ENCODE results near the gene CACNA2D3.
A peak's percentile ranks its signal among the peaks of the same experiment; 100 is the strongest.
"Not testable (repeated sequence)": the region's sequence is repeated elsewhere in the genome, so short reads cannot be mapped to it uniquely, and the experiment has no call there.

The CACNA2D3 gene

GRCh38 chr3:54593653-54594052 lies 471.3 kb downstream of the CACNA2D3 start:
- no peak for DNase-seq

GRCh38 chr3:54596087-54596486 lies 473.7 kb downstream of the CACNA2D3 start:
- no peak for DNase-seq

GRCh38 chr3:54599716-54600115 lies 477.4 kb downstream of the CACNA2D3 start:
- DNase-seq = no peak

- peak; percentile 53 for DNase-seq
Observed at GRCh38 chr3:54600441-54601204, 478.3 kb downstream of the CACNA2D3 start.

GRCh38 chr3:54604495-54604894 lies 482.1 kb downstream of the CACNA2D3 start:
- no peak for DNase-seq

- DNase-seq = no peak
Observed at GRCh38 chr3:54608041-54608440, 485.7 kb downstream of the CACNA2D3 start.

DNA sequence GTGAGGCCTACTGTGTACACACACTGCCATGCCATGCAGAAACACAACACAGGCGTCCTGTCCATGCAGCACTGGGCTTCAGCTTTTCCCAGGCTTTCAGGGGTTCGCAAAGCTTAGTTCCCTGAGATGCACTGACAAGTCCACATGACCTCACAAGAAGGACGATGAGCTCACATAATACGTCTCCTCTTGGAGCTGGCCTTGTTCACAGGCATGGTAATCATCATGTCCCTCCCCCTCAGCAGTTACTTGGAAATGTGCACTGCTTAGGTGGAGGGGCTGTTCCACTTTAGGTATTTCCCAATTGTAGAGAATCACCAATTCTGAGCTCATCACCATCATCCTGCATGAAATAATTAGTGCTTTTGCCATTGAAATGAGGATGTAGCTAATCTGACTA lies 496.7 kb downstream of the CACNA2D3 start:
- DNase-seq = no peak

DNA sequence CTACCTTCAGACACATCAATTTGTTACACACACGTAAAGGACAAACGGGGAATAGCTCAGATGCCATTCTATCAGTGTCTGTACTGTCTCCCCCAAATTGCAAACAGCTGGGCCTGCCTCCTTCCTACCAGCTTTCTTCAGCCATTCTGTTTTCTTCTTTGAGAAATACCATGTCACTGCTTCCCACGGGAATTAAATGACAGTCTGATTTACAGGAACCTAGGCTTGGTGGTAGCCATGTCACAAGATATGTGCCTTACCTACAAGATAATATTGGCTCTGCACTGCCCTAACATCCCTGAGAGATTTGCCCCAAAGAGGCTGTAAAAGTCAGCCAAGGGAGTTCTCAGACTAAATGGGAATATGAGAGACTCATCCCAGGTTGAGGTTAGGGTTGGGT lies 497.2 kb downstream of the CACNA2D3 start:
- DNase-seq = peak; percentile 13

GRCh38 chr3:54621184-54621583 lies 498.8 kb downstream of the CACNA2D3 start:
- DNase-seq = peak; percentile 39

- DNase-seq = no peak
Observed at GRCh38 chr3:54622678-54623077, 500.3 kb downstream of the CACNA2D3 start.

DNA sequence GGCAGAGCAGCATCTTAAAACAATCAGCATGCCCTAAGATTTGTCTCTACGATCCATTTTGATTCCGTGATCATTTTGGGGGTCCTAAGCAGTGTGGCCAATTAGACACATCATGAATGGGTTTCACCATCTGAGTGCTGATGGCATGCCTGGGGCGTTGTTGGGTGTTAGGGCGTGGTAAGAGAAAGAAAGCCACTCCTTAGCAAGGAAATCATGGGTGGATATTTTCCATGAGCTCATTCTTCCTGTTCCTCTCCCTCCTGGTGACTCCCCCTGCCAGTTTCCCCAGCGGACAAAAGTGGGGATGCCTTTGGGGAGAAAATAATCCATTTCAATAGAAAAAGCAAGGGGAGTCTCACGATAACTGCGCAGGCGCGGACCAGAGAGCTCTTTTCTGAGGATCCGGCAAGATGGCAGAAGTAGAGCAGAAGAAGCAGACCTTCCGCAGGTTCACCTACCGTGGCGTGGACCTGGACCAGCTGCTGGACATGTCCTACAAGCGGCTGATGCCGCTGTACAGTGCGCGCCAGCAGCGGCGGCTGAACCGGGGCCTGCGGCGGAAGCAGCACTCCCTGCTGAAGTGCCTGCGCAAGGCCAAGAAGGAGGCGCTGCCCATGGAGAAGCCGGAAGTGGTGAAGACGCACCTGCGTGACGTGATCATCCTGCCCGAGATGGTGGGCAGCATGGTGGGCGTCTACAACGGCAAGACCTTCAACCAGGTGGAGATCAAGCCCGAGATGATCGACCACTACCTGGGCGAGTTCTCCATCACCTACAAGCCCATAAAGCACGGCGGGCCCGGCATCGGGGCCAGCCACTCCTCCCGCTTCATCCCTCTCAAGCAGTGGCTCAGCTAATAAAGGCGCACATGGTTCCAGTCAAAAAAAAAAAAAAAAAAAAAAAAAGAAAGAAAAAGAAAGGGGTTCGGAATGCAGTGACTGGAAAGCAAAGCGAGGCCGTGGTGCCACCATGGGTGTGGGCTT lies 503.7 kb downstream of the CACNA2D3 start:
- no peak for DNase-seq

DNA sequence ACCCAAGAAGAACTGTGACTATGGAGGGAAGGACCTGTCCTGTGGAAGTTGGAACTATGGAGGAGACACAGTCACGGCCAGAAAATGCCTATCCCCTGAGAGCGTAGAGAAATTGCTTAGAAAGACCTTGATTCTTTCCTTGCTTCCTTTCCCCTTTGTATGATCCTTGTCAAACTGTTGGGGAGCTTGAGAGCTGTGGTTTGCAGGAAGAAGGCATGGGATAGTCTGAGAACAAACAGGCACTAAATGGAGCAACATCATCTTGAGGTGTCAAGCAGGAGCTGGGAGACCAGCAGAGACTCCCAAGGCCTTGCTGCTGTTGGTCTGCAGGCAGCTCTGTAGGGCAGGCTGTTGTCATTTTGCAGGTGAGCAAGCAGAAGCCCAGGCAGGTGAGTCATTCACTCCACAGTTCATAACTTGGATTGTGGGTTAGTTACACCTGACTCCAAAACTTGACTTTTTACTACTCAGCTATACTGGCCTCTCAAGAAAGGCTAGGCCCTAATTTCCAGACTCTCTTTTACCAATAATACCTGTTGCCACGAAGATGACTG lies 506.6 kb downstream of the CACNA2D3 start:
- DNase-seq = no peak

- no peak for DNase-seq
Observed at GRCh38 chr3:54630101-54630623, 507.8 kb downstream of the CACNA2D3 start.

DNA sequence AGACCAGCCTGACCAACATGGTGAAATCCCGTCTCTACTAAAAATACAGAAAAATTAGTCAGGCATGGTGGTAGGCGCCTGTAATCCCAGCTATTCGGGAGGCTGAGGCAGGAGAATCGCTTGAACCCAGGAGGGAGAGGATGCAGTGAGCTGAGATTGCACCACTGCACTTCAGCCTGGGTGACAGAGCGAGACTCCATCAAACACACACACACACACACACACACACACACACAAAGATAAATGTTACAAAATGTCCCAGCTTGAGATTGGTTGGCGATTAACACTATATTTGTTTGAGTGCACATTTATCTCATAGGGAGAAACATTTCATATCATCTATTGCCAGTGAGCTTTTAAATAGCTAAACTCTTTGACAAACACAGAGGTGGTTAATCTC lies 508.6 kb downstream of the CACNA2D3 start:
- not testable (repeated sequence) for DNase-seq

DNA sequence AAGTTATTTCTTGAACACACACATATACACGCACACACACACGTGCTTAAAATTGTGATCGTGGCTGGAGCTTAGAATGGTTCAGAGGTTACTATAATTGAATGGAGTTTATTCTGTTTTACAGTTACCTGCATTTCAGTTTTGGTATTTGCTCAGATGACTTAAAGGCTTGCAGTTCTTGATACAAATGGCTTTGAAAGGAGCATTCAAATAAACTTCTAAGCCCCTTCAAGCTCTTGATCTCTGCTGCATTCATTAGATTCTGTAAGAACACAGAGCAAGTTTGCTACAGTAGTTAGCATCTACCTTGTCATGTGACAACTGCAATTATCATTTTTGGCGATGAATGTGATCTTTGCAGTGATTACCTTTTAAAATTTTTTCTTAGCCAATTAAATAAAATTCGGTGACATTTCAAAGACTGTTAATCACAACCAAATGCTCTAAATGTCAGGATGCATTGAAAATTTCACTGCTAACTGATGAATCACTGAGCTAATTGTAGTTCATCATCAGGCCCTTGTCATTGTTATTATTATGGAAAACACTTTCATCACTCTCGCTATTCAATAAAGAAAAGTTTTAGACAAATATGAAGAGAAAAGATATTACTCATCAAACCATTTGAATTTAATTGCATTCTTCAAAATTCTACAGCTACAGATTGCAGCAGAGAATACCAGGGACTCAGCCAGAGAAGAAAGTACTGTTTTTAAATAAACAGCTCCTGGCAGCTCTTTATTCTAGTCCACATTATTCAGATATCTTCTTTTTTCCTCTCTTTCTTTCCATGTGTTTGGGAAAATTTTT lies 509.4 kb downstream of the CACNA2D3 start:
- DNase-seq = peak; percentile 21

GRCh38 chr3:54632326-54632665 lies 509.9 kb downstream of the CACNA2D3 start:
- DNase-seq = no peak

GRCh38 chr3:54632834-54633233 lies 510.5 kb downstream of the CACNA2D3 start:
- no peak for DNase-seq

- DNase-seq = no peak
Observed at GRCh38 chr3:54633444-54634121, 511.2 kb downstream of the CACNA2D3 start.

DNA sequence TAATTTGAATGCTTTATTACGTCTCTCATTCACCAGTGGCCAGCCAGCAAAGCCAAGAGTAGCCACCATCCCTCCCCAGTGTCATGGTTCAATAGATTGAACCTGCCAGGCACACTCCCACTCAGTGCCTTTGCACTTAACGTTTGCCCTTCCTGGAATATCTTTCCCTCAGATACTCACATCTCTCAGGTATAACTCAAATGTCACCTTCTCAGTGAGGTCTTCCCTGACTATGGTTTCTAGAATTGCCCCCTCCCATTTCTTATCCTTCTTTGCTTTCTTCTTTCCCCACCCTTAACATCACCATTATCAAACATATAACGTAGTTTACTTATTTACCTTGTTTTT lies 511.7 kb downstream of the CACNA2D3 start:
- DNase-seq = no peak

DNA sequence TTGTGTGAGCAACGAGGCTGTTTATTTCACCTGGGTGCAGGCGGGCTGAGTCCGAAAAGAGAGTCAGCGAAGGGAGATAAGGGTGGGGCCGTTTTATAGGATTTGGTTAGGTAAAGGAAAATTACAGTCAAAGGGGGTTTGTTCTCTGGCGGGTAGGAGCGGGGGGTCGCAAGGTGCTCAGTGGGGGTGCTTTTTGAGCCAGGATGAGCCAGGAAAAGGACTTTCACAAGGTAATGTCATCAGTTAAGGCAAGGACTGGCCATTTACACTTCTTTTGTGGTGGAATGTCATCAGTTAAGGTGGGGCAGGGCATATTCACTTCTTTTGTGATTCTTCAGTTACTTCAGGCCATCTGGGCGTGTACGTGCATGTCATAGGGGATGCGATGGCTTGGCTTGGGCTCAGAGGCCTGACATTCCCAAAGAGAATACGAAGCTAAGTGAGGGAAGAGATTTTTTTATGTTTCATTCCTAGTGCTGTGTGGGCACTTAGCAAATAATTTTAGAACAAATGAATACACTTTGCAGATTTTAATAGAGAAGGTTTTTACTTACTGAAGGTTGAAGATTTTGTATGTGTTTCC lies 517.5 kb downstream of the CACNA2D3 start:
- not testable (repeated sequence) for DNase-seq

DNA sequence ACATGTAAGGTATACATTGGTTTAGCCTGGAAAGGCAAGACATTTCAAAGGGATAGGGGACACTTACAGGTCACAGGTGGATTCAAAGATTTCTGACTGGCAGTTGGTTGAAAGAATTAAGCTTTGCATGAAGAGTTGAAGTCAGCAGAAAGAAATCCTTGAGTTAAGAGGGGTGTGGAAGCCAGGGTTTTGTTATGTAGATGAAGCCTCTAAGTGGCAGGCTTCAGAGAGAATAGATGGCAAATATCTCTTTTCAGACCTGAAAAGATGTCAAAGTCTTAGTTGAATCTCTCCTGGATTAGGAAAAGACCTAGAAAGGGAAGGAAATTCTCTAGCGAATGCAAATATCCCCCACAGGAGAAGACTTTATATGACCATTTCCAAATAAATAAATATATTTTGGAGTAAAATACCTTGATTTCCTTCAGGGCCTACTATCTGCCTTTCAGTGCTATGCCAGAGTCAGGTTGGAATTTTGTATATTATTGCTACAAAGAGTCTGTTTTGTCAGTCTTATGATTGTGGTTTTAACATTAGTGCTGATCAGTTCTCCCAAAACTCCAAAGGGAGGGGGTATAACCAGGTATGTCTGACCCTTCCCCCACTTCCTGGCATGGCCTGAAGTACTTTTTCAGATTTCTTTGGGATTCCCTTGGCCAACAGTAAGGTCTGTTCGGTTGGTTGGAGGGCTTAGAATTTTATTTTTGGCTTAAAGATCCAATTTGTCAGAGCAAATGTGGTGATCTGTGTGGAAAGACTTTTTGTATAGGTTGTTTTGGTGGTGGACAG lies 519.1 kb downstream of the CACNA2D3 start:
- no peak for DNase-seq
